GM13976 (cell line): ENCODE data around the gene CLSTN2.

Source experiments
- DNase-seq: peaks from one replicate; pipeline ENCODE4 v3.0.0; 2012; ENCODE audit warnings: low spot score
- CTCF ChIP-seq: IDR thresholded peaks from 2 replicates; pipeline ENCODE4 v1.5.1; 2012; ENCODE audit warnings: borderline replicate concordance, mild to moderate bottlenecking; ENCODE audit not compliant: insufficient read depth; ENCODE audit errors: extremely low read depth, missing control alignments, control extremely low read depth
- in situ Hi-C: fragments of 300-500 bp; cut with MboI; formaldehyde crosslinking; loops from one replicate; pipeline ENCODE4 v1.12.0; 2022; ENCODE audit warnings: low sequenced_read_pairs, mixed read lengths, inconsistent platforms; ENCODE audit not compliant: unreplicated experiment

The CLSTN2 gene

DNA sequence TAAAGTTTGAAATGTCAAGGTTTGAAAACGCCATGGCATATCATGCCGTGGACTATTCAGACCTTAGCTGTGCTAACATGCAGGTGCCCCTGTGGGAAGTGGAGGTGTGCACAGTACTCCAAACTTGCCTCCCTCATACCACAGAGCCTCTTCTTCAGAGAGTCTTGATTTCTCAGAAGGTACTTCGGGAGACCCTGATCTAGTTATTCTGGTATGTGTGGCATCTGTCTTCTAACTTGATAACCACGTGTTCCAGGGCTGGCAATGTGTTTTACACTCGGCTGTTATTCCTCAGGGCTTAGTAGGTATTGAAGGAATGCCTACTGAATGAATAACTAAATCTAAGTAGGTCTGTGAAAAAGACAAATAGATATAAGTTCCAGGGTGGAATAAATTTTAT, 309.9 kb downstream of the CLSTN2 start:
- DNase-seq = no peak
- in situ Hi-C loops = no loop called here
- TF ChIP-seq CTCF = no peak

DNA sequence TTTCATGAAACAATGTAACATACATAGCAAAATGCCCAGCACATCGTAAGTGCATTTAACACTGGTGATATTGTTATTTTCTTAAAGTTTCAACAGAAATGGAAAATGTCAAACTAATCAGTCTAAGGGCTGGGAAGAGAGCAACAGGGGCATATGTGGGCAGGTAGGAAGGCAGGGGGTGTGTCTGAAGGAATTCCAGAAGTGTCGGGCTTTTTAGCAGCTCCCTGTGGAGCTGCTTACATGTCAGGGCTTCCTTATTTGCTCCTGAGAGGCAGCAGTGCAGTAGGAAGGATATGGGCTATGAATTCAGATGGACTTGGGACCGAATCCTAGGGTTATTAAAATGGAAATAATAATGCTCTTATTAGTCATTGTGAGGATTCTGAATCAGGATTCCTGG, 311.6 kb downstream of the CLSTN2 start:
- no peak for TF ChIP-seq CTCF
- in situ Hi-C loops = no loop called here

DNA sequence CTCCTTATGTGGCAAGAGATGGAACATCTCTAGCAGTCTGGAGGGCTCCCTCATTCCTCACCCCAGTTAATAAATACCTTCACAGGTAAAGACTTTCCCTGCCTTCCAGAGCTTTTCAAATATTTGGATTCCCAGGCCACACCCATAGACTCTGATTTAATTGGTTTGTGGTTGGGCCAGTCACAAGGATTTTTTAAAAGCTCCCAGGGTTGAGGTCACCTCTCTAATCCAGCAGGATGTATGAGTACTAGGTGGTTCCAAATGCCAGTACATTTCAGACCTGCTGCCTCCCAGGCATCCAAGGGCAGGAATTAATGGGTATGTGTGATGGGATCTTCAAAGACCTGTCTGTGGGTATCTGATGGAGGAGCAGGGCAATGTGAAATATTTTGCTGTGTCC, 312.8 kb downstream of the CLSTN2 start:
- in situ Hi-C loops = no loop called here
- no peak for TF ChIP-seq CTCF

More for the DNA sequence above, 311.6 kb downstream of the CLSTN2 start:
- DNase-seq = no peak

DNA sequence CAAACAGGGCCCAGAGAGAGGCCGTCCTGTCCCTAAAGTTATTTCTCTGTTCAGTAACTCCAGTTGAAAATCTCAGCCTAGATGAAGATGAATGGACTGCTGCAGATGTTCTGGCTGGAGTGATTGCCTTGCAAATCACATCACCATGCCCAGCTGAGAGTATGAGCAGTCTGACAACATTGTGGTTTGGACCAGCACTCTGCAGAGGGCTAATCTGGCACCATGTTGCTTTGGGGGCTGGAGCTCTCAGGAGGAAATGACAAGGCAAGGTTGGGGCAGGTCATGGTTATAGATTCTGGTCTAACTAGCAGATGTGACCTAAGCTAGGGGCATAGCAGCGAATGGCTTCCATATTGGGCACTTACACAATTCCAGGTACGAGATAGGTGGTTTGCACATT, 314.2 kb downstream of the CLSTN2 start:
- TF ChIP-seq CTCF = no peak
- in situ Hi-C loops = no loop called here

More for the DNA sequence above, 312.8 kb downstream of the CLSTN2 start:
- DNase-seq = no peak

GRCh38 chr3:140250010-140250855, 315.2 kb downstream of the CLSTN2 start:
- in situ Hi-C loops = no loop called here
- no peak for DNase-seq
- TF ChIP-seq CTCF = no peak

More for the DNA sequence above, 314.2 kb downstream of the CLSTN2 start:
- DNase-seq = no peak

DNA sequence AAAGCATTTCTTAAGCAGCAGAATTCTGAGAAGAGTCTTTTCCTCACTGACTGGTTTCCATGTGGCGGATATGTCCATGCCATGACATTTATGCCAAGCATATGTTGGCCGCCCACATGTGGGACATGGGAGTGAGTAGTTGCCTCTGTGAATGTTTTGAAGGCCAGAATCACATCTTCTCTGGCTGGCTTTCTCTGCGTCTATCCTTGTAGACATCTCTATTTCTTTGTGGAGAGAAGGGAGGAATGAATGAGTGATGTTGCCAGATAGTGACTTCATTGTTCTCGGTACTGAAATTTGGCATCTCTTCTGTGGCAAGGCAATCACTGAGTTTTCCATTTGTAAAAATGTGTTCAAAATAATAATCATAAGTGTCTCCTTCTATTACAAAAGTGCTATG, 316.0 kb downstream of the CLSTN2 start:
- no peak for TF ChIP-seq CTCF
- DNase-seq = no peak
- in situ Hi-C loops = no loop called here
